HL-60 (cell line): ENCODE measurements around the gene FOXA3.

Experiments used
- CTCF ChIP-seq: IDR thresholded peaks from one replicate; pipeline ENCODE4 v1.5.1; 2011; ENCODE audit warnings: low read length, control low read depth, inconsistent platforms; ENCODE audit not compliant: insufficient read depth
- REST ChIP-seq: IDR thresholded peaks from 2 replicates; pipeline ENCODE4 v1.6.1; 2012; ENCODE audit warnings: low read depth; ENCODE audit not compliant: insufficient replicate concordance
- SPI1 ChIP-seq: IDR thresholded peaks from 2 replicates; pipeline ENCODE4 v1.6.1; 2012; ENCODE audit warnings: low read depth, mild to moderate bottlenecking, borderline replicate concordance

GRCh38 chr19:45922281-45922680 lies 58.2 kb downstream of the FOXA3 start:
- TF ChIP-seq CTCF (no peak), SPI1 (no peak), REST (no peak)
